GM21447 (cell line): ENCODE measurements around the gene THADA.

ENCODE experiments used
- ATAC-seq: cut with Tn5 transposase; IDR thresholded peaks from one replicate; pipeline ENCODE4 v1.9.1; 2021; ENCODE audit not compliant: unreplicated experiment

Gene THADA

DNA sequence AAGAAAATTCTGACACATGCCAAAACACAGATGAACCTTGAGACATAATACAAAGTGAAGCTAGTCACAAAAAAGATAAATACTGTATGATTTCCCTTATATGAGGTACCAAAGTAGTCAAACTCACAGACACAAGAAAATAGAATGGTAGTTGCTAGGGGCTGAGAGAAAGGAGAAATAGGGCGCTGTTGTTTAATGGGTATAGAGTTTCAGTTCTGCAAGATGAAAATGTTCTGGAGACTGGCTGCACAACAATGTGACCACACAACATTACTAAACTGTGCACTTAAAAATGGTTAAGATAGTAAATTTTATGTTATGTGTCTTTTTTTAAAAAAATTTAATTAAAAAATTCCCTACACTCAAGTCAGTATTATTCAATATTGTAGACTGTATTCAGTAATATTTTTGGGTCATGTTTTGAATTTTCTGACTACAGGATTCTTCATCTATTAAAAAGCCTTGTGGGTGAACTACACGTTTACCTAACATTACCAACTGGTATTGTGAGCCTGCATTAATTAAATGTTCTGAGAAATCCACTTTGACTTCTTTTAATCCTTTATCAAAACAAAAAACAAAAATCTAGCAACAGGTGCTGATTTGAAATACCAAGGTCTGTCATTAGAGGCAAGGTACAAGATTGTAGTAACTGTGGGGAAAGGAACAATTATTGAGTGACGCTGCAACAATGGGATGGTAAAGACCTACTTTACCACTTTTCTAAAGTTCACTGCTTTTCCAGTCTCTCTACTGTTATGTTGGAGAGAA, 228.6 kb downstream of the THADA start:
- no peak for ATAC-seq

DNA sequence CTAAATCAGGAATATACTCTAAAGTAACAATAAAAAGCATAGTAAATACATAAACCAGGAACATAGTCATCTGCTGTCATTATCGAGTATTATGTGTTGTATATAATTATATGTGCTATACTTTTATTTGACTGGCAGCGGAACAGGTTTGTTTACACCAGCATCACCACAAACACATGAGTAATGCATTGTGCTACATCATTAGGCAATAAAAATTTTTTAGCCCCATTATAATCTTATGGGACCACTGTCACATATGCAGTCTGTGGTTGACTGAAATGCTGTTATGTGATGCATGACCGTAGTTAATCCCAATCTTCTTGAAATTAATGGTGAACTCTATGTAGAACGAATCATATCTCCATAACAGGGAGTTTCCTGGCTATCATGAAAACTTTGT, 232.7 kb downstream of the THADA start:
- ATAC-seq = no peak

GRCh38 chr2:43361286-43361685, 234.6 kb downstream of the THADA start:
- ATAC-seq = no peak

GRCh38 chr2:43360137-43360536, 235.7 kb downstream of the THADA start:
- no peak for ATAC-seq

DNA sequence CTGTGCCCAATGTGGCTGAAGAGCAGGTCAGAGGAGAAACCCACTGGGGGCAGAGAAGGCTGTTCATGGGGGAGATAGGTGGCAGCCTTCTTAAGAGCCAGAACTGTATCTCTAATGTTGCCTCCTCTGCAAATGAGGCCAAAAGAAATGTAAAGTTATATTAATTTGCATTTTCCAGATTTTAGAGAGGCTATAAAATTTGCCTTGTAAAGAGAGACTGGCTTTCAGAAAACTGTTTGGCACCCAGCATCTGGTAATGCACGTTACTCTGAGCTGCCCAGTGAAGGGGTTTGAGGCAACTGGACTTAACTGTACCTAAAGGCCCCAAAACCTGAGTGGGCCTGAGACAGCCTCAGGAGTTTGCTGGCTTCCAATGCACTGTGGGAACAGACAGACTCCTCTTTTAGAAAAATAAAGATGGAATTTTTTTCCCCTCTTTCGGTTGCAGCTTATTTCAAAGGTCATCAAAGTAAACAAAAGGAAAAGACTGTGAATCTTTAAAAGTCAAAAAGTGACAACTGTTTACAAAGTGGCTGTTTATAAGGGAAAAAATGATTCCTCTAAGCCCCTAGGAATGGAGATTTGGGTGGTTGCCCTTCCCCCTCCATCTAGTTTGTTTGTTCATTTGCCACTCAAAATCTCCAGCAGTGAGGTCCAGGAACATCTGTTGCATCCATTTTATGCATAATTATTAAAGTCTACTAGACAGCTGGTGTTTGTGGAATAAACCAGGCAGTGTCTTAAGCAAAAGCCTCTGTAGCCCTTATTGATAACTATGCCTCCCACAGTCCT, 237.2 kb downstream of the THADA start:
- no peak for ATAC-seq

DNA sequence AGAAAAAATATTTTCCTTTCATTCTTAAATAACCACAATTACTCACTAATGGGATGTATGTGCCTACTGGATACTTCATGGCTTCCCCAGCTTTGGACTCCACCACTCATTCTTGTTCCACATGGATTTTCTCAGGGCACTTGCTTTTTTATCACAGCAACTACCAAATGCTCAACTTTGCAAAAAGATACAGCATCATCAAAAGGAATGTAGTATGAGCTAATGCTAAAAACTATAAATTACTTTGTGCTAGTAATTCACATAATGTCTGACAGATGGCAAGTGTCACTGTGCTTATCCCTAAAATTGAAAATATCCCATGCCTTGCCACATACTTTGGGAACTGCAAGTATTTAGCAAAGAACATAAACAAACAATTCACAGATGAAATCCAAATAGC, 239.1 kb downstream of the THADA start:
- no peak for ATAC-seq

GRCh38 chr2:43355399-43355798, 240.4 kb downstream of the THADA start:
- ATAC-seq = no peak

DNA sequence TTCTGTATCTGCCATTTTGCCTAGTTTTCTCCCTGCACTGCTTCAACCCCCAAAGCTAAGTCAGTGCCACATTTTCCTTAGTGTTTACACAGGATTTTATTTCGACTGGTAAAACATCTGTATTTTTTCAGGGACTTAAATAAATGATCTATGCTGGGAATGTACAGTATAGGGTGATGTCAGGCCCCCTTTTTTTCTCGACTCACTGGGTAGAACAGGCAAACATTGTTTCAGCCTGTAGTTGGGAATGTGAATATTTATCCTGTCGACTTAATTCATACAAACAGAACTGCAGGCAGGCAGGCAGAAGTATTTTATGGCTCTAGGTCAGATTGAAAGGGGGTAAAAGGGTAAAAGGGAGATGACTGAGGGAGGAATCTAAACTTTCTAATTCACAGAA, 245.9 kb downstream of the THADA start:
- no peak for ATAC-seq

GRCh38 chr2:43348908-43349661, 246.8 kb downstream of the THADA start:
- ATAC-seq = no peak

DNA sequence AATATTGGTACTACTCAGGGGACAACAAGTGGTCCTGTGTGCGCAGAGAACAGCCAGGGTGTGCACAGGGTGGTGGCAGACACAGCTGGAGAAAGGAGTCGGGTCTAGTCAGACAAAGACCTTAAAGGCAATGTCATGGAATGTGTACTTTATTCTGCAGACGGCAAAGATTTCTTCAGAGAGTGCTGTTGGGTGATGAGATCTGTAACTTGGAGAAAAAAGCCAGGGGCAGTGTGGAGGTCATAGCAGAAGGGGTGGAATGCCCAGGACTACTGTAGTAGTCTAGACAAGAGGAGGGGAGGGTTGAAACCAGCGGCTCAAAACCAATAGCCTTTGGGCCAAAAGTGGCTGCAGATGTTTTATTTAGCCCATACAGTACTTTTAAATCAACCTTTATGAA, 248.1 kb downstream of the THADA start:
- ATAC-seq = no peak

DNA sequence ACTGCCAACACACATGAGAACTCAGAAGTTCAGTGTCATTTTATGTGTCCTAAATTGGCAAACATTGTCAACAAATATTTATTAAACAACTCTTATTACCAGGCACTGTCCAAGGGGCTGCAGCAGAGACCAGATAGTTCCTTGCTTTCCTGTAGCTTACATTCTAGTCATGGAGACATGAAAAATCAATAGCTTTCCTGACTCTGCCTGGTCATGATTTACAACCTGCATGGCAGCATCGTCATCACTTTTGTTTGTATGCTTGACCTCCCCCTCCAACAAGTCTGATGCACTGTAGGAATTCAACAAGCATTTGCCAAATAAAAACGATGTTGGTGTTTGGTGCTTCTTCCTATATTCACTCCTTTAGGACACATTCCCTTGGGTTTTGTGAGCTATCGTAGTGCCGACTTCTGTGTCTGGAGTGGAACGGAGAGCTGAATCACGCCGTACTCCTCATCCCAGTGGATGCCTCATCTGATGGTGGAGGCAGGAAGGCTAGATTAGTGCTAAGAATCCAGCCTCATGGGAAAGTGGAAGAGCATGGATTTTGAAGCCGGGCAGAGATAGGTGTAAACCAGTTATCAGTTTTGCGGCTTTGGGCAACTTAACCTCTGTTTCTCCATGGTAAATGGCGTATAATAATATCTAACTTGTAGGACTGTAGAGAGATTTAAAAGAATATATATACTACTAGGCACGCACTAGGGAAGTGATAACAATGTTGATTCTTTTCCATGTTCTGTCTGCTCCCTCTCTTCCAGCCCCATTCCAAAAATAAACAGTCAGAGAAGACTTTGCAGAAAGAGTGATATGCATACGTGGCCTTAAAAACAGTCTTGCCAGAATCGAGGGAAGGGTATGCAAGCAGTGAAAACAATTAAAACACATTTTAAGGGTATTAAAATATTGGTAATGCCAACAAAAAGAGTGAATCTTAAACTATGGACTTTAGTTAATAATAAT, 249.0 kb downstream of the THADA start:
- ATAC-seq = no peak

DNA sequence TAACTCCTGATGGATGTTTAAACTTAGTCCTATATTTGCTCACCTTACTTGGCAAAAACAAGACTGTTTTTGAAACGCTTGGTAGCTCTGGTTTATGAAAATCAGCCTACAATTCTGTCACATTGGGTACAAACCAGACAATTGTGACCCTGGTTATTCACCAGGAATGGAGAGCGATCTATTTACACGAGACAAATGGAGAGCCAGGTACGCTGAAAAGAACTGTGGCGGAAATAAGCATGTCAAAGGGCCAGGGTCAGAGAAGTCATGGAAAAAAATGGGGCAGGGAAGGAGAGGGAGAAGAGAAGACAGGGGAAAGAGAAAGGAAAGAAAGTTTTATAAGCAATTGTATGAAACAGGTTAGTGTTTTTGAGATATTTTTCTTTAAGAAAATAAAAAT, 250.0 kb downstream of the THADA start:
- no peak for ATAC-seq

GRCh38 chr2:43345391-43345813, 250.4 kb downstream of the THADA start:
- ATAC-seq = no peak

- no peak for ATAC-seq
Measured at GRCh38 chr2:43344868-43345373, 250.9 kb downstream of the THADA start.

DNA sequence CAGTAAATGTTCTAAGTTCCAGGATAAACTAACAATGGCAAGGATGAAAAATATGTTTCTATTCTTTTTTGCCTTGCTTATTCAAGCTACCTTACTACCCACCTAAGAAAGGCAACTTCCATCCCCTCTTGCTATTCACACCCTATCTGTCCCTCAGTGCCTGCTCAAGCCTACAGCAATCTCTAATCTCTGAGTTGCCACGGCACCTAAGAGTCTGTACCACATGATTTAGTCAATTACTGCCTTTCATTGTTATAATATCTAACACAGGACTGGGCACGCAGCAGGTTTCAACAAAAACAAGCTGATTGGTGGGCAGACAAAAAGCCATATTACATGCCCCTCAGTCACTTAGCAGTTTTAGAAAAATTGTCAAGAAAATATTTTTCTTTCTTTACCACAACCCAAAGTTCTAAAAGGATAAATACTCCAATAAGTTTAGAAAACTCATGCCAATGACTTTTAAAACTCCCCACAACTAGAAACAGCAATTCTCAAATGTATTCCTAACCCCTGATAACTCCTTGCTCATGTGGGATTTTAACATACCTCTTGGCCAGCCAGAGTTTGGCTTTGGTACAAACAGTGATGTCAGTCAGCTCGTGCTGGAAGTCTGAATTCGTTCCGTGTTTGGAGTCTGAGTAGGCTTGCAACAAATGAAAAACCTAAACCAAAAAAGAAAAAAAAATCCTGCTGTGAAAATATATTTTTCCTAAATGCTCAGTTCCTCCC, 252.1 kb downstream of the THADA start:
- ATAC-seq = no peak

DNA sequence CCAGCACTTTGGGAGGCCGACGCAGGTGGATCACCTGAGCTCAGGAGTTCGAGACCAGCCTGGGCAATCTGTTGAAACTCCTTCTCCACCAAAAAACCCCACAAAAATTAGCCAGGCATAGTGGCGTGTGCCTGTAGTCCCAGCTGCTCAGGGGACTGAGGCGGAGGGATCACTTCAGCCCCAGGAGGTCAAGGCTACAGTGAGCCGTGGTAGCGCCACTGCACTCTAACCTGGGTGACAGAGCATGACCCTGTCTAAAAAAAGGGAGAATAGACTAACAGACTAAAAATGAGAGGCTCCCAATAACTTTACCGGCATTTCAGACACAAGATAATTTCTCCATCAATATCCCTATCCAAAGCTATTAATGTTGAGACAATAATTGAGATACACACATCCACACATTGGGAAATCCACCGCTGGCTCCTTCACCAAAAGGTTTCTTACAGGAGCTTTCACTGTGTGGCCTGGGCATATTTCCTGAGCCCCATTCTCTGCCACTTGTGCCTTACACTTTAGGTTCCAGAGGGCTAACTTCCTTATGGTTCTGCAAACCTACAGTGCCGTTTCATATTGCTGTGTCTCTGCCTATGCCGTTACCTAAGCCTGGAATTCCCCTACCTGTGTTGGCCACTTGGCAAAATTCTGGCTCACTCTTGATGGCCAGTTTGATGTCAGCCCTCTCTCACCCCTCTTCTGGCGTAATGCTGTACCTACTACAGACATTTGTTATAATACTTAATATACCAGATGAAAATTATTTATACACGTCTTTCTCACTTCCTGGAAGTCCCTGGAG, 253.7 kb downstream of the THADA start:
- ATAC-seq = no peak

DNA sequence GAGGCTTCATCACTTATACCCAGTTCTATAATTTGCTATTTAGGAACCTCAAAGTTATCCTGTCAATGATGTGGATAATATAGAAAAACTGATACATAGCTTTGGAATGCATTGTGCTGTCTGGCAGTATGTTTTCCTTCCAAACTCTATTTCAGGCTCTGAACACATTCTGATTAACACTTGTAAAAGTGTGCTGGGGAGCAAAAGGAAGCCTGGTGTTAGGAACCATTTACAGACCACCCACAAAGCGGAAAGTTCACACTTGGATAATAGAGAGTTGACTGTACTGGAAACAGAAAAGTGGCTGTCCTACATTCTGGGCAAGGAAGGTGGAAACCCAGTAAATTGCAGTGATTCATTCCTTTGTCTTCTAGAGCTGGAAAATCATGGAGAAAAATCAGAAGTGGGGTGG, 254.9 kb downstream of the THADA start:
- ATAC-seq = no peak

DNA sequence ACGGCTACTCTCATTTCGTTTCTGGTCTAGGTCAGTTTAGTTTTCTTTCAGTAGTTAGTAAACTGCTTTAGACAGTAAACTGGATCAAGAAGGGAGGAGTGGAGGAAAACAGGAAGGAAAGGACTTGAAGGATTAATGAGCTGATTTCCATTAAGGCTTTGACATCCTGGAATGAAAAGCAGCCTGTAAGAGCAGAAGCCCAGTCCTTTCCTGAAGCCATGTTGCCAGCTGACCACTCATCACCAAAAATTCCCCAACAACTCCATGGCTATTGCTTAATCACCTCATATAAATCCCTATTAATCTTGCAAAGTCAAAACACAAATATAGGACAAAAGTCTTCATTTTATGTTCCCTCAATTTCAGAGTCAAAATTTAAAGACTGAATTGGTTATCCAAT, 255.8 kb downstream of the THADA start:
- no peak for ATAC-seq

DNA sequence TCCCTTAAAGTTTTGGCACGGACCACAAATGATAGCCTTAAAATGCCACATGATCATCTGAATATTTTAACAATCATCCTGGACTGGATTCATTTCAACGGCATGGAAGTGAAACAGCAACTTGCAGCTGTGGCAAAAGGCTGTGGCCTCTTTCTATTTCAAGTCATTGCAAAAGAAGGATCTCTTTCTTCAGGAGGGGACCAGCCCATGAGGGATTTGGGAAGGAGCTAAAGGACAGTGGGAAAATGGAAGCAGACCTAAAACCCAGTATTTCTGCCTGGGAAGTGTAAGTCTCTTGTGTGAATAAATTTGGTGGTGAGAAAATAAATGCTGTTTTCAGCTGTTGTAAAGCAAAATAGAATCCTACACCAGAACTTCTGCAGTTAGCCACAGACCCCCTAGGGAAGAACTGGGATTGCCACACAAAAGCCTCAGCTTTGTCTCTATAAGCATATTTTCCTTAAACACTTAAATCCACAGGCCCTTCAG, 262.1 kb downstream of the THADA start:
- no peak for ATAC-seq
